CD4-positive, alpha-beta T cell (primary cell): ENCODE measurements around the gene MAZ. TPM values are rescaled to one million over a fixed set of nuclear protein-coding genes. Genes with fewer than 3 reads are reported as not detected.

Experiments
- ATAC-seq: fragments of 200-7000 bp; cut with Tn5 transposase; one replicate; pipeline ENCODE4 v1.10.0; 2022; ENCODE audit warnings: mild to moderate bottlenecking; ENCODE audit not compliant: poor library complexity
- CTCF ChIA-PET: fragments of 350-600 bp; sonication (Branson Sonifier 250); formaldehyde crosslinking; loops from one replicate; lab custom pipeline; 2021; ENCODE audit warnings: antibody characterized with exemption, inconsistent platforms; lab: Charles Lee
- POLR2A ChIA-PET: fragments of 350-600 bp; sonication (Branson Sonifier 250); formaldehyde crosslinking; loops from one replicate; lab custom pipeline; 2021; ENCODE audit warnings: antibody characterized with exemption, inconsistent platforms; lab: Charles Lee
- DNase-seq, 14 experiments: peaks; one replicate each; pipeline ENCODE4 v3.0.0-alpha.2; 2013 to 2020; ENCODE audit warnings: mixed read lengths in 2 of 14
- H3K27ac ChIP-seq, 2 donors: one replicate each; pipeline versions ENCODE4 v1.5.1 to v1.7.0; 2013; ENCODE audit warnings: low read length in 2 of 2, low read depth in 1 of 2, mild to moderate bottlenecking in 1 of 2
- H3K27me3 ChIP-seq, 2 experiments: 1 replicate in 1 of 2; 2 replicates in 1 of 2; pipeline versions ENCODE4 v1.6.1 to v1.7.0; 2013; ENCODE audit warnings: low read length in 2 of 2, control low read depth in 1 of 2, mild to moderate bottlenecking in 1 of 2, moderate library complexity in 1 of 2; ENCODE audit not compliant: insufficient read depth in 2 of 2, control insufficient read depth in 1 of 2
- H3K36me3 ChIP-seq: one replicate; pipeline ENCODE4 v1.6.1; 2013; ENCODE audit warnings: low read length, control low read depth; ENCODE audit not compliant: insufficient read depth
- H3K4me1 ChIP-seq: one replicate; pipeline ENCODE4 v1.6.1; 2013; ENCODE audit warnings: low read length, control low read depth; ENCODE audit not compliant: insufficient read depth
- H3K4me3 ChIP-seq: one replicate; pipeline ENCODE4 v1.5.1; 2013; ENCODE audit warnings: mild to moderate bottlenecking, low read length, moderate library complexity
- H3K9me3 ChIP-seq, 2 experiments: 1 replicate in 1 of 2; 2 replicates in 1 of 2; pipeline versions ENCODE4 v1.6.1 to v1.7.0; 2013; ENCODE audit warnings: low read length in 2 of 2, mild to moderate bottlenecking in 2 of 2, control low read depth in 1 of 2, moderate library complexity in 1 of 2; ENCODE audit not compliant: control insufficient read depth in 1 of 2, insufficient read depth in 1 of 2
- H3K27ac Mint-ChIP-seq: one replicate; pipeline ENCODE4 v1.8.0; 2020; ENCODE audit warnings: mixed read lengths
- H3K27me3 Mint-ChIP-seq: one replicate; pipeline ENCODE4 v1.8.0; 2021; ENCODE audit warnings: mixed read lengths
- H3K36me3 Mint-ChIP-seq: one replicate; pipeline ENCODE4 v1.8.0; 2021; ENCODE audit warnings: low read depth, mixed read lengths
- H3K4me1 Mint-ChIP-seq: one replicate; pipeline ENCODE4 v1.8.0; 2021; ENCODE audit warnings: low read depth, mixed read lengths
- H3K4me3 Mint-ChIP-seq: one replicate; pipeline ENCODE4 v1.8.0; 2020; ENCODE audit warnings: mild to moderate bottlenecking, mixed read lengths
- H3K9me3 Mint-ChIP-seq: one replicate; pipeline ENCODE4 v1.8.0; 2020; ENCODE audit warnings: mixed read lengths
- intact Hi-C, 2 experiments: fragments of 100-400 bp; cut with DNase I in 1 of 2; cut with micrococcal nuclease in 1 of 2; formaldehyde crosslinking; loops; one replicate each; pipeline versions ENCODE4 v1.15.1 to v1.9.0; 2023 to 2025; cut with DNase I, micrococcal nuclease
- total RNA-seq, 174 experiments: library from RNA in 2 of 174; stranded (reverse) in 2 of 174; gene quantifications; one replicate each; pipeline ENCODE4 v1.2.3 and lab custom pipeline; 2021 to 2026
- TF ChIP-seq, protein P1 (sequence below): fragments of 200-600 bp; IDR thresholded peaks from one replicate; pipeline ENCODE4 v1.8.0; 2022; ENCODE audit warnings: antibody characterized with exemption, mild to moderate bottlenecking

The MAZ gene
- total RNA-seq, 2 experiments from 2014 or later: 251 to 253 TPM

DNA sequence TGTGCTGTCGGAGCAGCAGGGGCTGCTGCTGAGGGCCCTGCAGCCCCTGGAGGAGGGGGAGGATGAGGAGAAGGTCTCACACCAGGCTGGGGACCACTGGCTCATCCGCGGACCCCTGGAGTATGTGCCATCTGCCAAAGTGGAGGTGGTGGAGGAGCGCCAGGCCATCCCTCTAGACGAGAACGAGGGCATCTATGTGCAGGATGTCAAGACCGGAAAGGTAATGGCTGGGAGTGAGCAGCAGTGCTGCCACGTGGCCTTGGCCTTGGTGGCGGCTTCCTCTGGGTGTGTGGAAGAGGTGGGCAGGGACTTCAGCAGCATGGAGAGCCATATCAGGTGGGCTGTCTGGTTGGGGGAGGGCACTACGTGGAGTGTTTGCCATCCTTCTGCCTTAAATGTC is 33.9 kb downstream of the MAZ start:
- H3K36me3 ChIP-seq: peaks cover 92% of the 10 kb centered on the region
- peaks cover 83% of the 10 kb centered on the region for H3K36me3 Mint-ChIP-seq

DNA sequence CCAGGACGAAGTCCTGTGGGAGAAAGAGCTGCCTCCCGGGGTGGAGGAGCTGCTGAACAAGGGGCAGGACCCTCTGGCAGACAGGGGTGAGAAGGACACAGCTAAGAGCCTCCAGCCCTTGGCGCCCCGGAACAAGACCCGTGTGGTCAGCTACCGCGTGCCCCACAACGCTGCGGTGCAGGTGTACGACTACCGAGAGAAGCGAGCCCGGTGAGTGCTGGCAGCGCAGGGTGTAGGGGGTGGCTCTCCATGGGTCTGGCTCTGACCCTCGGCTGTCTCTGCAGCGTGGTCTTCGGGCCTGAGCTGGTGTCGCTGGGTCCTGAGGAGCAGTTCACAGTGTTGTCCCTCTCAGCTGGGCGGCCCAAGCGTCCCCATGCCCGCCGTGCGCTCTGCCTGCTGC is 35.3 kb downstream of the MAZ start:
- ChIA-PET CTCF (interaction anchor here (1.1 kb wide), 2 partner anchors 34 to 74 kb away, joined by 3 read pairs; no protein-coding TSS in a partner anchor), POLR2A (interaction anchor here (2.0 kb wide), 1 partner anchor 34 kb away, joined by 7 read pairs; no protein-coding TSS in a partner anchor)
- H3K27ac Mint-ChIP-seq: no peak overlapping the region
- no peaks in the 10 kb centered on the region for H3K9me3 Mint-ChIP-seq
- H3K4me1 Mint-ChIP-seq: no peaks in the 10 kb centered on the region
- ATAC-seq (no peak), DNase-seq (no peak)
- Histone ChIP-seq H3K9me3 (no peaks in the 10 kb centered on the region), H3K4me3 (no peak overlapping the region), H3K27me3 (no peaks in the 10 kb centered on the region), H3K4me1 (no peaks in the 10 kb centered on the region), H3K27ac (no peak overlapping the region), H3K36me3 (peaks cover 92% of the 10 kb centered on the region)
- no peaks in the 10 kb centered on the region for H3K27me3 Mint-ChIP-seq
- intact Hi-C loops: no loop called here
- peaks cover 84% of the 10 kb centered on the region for H3K36me3 Mint-ChIP-seq
- TF ChIP-seq, protein P1, sequence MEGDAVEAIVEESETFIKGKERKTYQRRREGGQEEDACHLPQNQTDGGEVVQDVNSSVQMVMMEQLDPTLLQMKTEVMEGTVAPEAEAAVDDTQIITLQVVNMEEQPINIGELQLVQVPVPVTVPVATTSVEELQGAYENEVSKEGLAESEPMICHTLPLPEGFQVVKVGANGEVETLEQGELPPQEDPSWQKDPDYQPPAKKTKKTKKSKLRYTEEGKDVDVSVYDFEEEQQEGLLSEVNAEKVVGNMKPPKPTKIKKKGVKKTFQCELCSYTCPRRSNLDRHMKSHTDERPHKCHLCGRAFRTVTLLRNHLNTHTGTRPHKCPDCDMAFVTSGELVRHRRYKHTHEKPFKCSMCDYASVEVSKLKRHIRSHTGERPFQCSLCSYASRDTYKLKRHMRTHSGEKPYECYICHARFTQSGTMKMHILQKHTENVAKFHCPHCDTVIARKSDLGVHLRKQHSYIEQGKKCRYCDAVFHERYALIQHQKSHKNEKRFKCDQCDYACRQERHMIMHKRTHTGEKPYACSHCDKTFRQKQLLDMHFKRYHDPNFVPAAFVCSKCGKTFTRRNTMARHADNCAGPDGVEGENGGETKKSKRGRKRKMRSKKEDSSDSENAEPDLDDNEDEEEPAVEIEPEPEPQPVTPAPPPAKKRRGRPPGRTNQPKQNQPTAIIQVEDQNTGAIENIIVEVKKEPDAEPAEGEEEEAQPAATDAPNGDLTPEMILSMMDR: no peak
- no peak overlapping the region for H3K4me3 Mint-ChIP-seq

More for the DNA sequence above, 33.9 kb downstream of the MAZ start:
- Histone ChIP-seq H3K9me3 (no peaks in the 10 kb centered on the region), H3K27me3 (no peaks in the 10 kb centered on the region), H3K4me1 (no peaks in the 10 kb centered on the region), H3K27ac (no peak overlapping the region), H3K4me3 (no peak overlapping the region)
- no peak overlapping the region for H3K4me3 Mint-ChIP-seq
- ChIA-PET CTCF (interaction anchor here (0.7 to 2.9 kb wide), 4 partner anchors 8 to 215 kb away, joined by 3 to 19 read pairs (median 3); no protein-coding TSS in a partner anchor), POLR2A (interaction anchor here (0.9 to 2.0 kb wide), 2 partner anchors 12 to 33 kb away, joined by 3 to 7 read pairs; no protein-coding TSS in a partner anchor)
- no peaks in the 10 kb centered on the region for H3K9me3 Mint-ChIP-seq
- no peak overlapping the region for H3K27ac Mint-ChIP-seq
- no peak for DNase-seq
- no peak for ATAC-seq
- no peaks in the 10 kb centered on the region for H3K27me3 Mint-ChIP-seq
- intact Hi-C loops: no loop called here
- no peaks in the 10 kb centered on the region for H3K4me1 Mint-ChIP-seq
- TF ChIP-seq, protein P1: no peak

DNA sequence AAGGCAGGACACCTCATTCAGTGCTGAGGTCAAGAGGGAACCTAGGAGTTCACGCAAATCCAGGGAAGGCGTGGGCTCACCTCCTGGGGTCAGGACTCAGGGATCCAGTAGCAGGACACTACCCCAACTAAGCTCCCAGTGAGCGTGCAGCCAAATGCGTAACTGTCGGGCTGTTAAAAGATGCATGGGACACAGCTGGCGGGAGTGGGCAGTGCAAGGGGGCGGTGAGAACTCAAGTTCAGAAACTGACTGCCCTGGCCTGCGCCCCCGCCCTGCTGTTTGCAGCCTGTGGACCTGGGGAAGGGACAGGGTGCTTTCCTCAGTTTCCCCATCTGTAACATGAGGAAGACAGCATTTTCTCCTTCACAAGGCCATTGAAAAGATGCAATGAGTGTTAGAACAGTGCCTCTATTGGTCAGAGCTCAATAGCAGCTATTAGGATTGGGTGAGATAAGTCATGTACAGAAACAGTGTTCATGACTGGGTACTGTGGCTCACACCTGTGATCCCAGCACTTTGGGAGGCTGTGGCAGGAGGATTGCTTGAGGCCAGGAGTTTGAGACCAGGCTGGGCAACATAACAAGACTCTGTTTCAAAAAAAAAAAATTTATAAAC is 36.5 kb downstream of the MAZ start:
- Mint-ChIP-seq H3K27me3 (no peaks in the 10 kb centered on the region), H3K36me3 (peaks cover 80% of the 10 kb centered on the region), H3K4me1 (no peaks in the 10 kb centered on the region), H3K4me3 (no peak overlapping the region), H3K9me3 (no peaks in the 10 kb centered on the region), H3K27ac (no peak overlapping the region)
- CTCF ChIA-PET: interaction anchor here (0.7 to 1.1 kb wide), 3 partner anchors 22 to 52 kb away, joined by 3 to 4 read pairs (median 3); partner anchors contain the start of gene KIF22
- TF ChIP-seq, protein P1: no peak
- no peak overlapping the region for H3K4me3 ChIP-seq
- H3K27ac ChIP-seq: no peak overlapping the region
- POLR2A ChIA-PET: interaction anchor here (0.6 to 1.8 kb wide), 5 partner anchors 14 to 837 kb away, joined by 3 to 5 read pairs (median 3); no protein-coding TSS in a partner anchor
- peaks cover 92% of the 10 kb centered on the region for H3K36me3 ChIP-seq
- H3K27me3 ChIP-seq: no peaks in the 10 kb centered on the region
- no peak for ATAC-seq
- intact Hi-C loops: no loop called here
- H3K9me3 ChIP-seq: no peaks in the 10 kb centered on the region
- DNase-seq: no peak
- no peaks in the 10 kb centered on the region for H3K4me1 ChIP-seq
